K562 (cell line): ENCODE results near the gene LRRC4B. TPM values are rescaled to one million over a fixed set of nuclear protein-coding genes. Genes with fewer than 3 reads are reported as not detected.

Source experiments
- ATAC-seq: fragments of 200-7000 bp; cut with Tn5 transposase; 3 replicates; pipeline ENCODE4 v1.9.1; 2020; ENCODE audit warnings: moderate library complexity
- BruUV-seq: library from RNA; stranded (reverse); fragments of 400-500 nt; replicated peaks from 2 replicates; lab custom pipeline; 2021; lab: Mats Ljungman, UMichigan
- CTCF ChIA-PET: fragments of 300-600 bp; formaldehyde crosslinking; extraction: SDS; loops from one replicate; lab custom pipeline; 2021; ENCODE audit warnings: low intra/inter-chr PET ratio; lab: Yijun Ruan, JAX
- POLR2A ChIA-PET: fragments of 300-600, 350-650 bp; sonication (Branson Sonifier 250); formaldehyde crosslinking; extraction: SDS; loops from one replicate; lab custom pipeline; 2021; ENCODE audit warnings: antibody characterized with exemption, inconsistent platforms; lab: Yijun Ruan, JAX
- DNase-seq, 4 experiments: peaks; one replicate each; pipeline versions ENCODE4 v3.0.0 to v3.0.0-alpha.2; 2011 to 2018; ENCODE audit warnings: low spot score in 3 of 4, mixed read lengths in 3 of 4; ENCODE audit errors: extremely low read depth in 1 of 4
- FAIRE-seq: peaks from 2 replicates; lab custom pipeline; 2011; peaks lifted over from hg19 to GRCh38; lab: Jason Lieb, UNC
- H2AFZ ChIP-seq: 2 replicates; pipeline ENCODE4 v1.6.0; 2011; ENCODE audit warnings: low read depth, low read length, control low read depth, inconsistent platforms
- H3K27ac ChIP-seq: fragments of 200-600 bp; 3 replicates; pipeline ENCODE4 v1.8.0; 2011; ENCODE audit warnings: low read depth, mild to moderate bottlenecking, control low read depth, inconsistent platforms, low read length, moderate library complexity, mixed read lengths; ENCODE audit errors: extremely low read depth
- H3K27me3 ChIP-seq, 2 experiments: fragments of 300-600 bp in 1 of 2; 2 replicates in 1 of 2; 3 replicates in 1 of 2; pipeline versions ENCODE4 v1.6.0 to v1.8.0; 2011; ENCODE audit warnings: inconsistent platforms in 2 of 2, low read length in 2 of 2, mild to moderate bottlenecking in 1 of 2, mixed read lengths in 1 of 2, moderate library complexity in 1 of 2; ENCODE audit not compliant: control insufficient read depth in 2 of 2, insufficient read depth in 2 of 2
- H3K36me3 ChIP-seq: fragments of 300-600 bp; 3 replicates; pipeline ENCODE4 v1.8.0; 2011; ENCODE audit warnings: mild to moderate bottlenecking, low read length, inconsistent platforms; ENCODE audit not compliant: control insufficient read depth, insufficient read depth
- H3K4me1 ChIP-seq, 2 experiments: fragments of 200-600 bp in 1 of 2; replicated peaks in 1 of 2; 2 replicates in 1 of 2; 3 replicates in 1 of 2; pipeline versions ENCODE4 v1.5.1 to v1.8.0; 2011; ENCODE audit warnings: inconsistent platforms in 2 of 2, low read length in 2 of 2, mild to moderate bottlenecking in 1 of 2, mixed read lengths in 1 of 2, moderate library complexity in 1 of 2; ENCODE audit not compliant: control insufficient read depth in 2 of 2, insufficient read depth in 2 of 2
- H3K4me2 ChIP-seq: 2 replicates; pipeline ENCODE4 v1.6.1; 2011; ENCODE audit warnings: low read length, control low read depth, inconsistent platforms, mixed read lengths; ENCODE audit not compliant: insufficient read depth
- H3K4me3 ChIP-seq: fragments of 200-600 bp; sonication (generic), shearing (Covaris generic); 2 replicates; pipeline ENCODE4 v1.5.1; 2016; ENCODE audit warnings: control low read depth, inconsistent platforms
- H3K79me2 ChIP-seq: fragments of 200-600 bp; 3 replicates; pipeline ENCODE4 v1.8.0; 2011; ENCODE audit warnings: low read length, inconsistent platforms; ENCODE audit not compliant: control insufficient read depth, insufficient read depth
- H3K9ac ChIP-seq, 2 experiments: 2 replicates each; pipeline versions ENCODE4 v1.6.0 to v1.6.1; 2011; ENCODE audit warnings: low read depth in 2 of 2, low read length in 2 of 2, control low read depth in 1 of 2, inconsistent platforms in 1 of 2, mild to moderate bottlenecking in 1 of 2, mixed read lengths in 1 of 2; ENCODE audit not compliant: insufficient read depth in 1 of 2
- H3K9me1 ChIP-seq: one replicate; pipeline ENCODE4 v1.6.0; 2011; ENCODE audit warnings: inconsistent platforms, mild to moderate bottlenecking, low read length, moderate library complexity; ENCODE audit not compliant: control insufficient read depth, insufficient read depth
- H3K9me3 ChIP-seq: replicated peaks from 2 replicates; pipeline ENCODE4 v1.5.1; 2011; ENCODE audit warnings: low read depth, low read length, inconsistent platforms; ENCODE audit not compliant: control insufficient read depth, insufficient read depth
- H4K20me1 ChIP-seq: replicated peaks from 2 replicates; pipeline ENCODE4 v1.6.1; 2011; ENCODE audit warnings: low read length, inconsistent platforms, mixed read lengths; ENCODE audit not compliant: control insufficient read depth, insufficient read depth
- CHCHD3 ChIP-seq: fragments of 250-450 bp; sonication (Bioruptor Pico); IDR thresholded peaks from 2 replicates; pipeline ENCODE4 v2.1.2; 2022; ENCODE audit warnings: mild to moderate bottlenecking
- CREM ChIP-seq: IDR thresholded peaks from 2 replicates; pipeline ENCODE4 v1.6.1; 2014; ENCODE audit warnings: antibody characterized with exemption, low read depth
- HDGF ChIP-seq: fragments of 450-650 bp; IDR thresholded peaks from 2 replicates; pipeline ENCODE4 v1.6.1; 2016
- JUNB ChIP-seq: fragments of 450-650 bp; formaldehyde crosslinking; conservative IDR thresholded peaks from 2 replicates; pipeline ENCODE4 v1.4.0; 2020; ENCODE audit warnings: mild to moderate bottlenecking
- NFE2 ChIP-seq: IDR thresholded peaks from 2 replicates; pipeline ENCODE4 v1.6.1; 2014; ENCODE audit warnings: antibody characterized with exemption, low read depth
- NRF1 ChIP-seq, 2 experiments: fragments of 450-650 bp; IDR thresholded peaks in 1 of 2; conservative IDR thresholded peaks in 1 of 2; 2 replicates each; pipeline ENCODE4 v1.6.1; 2014; ENCODE audit warnings: mild to moderate bottlenecking in 2 of 2
- SRSF7 ChIP-seq: fragments of 200-400 bp; formaldehyde crosslinking; optimal IDR thresholded peaks from 2 replicates; pipeline ENCODE3; 2017; ENCODE audit warnings: mild to moderate bottlenecking, low read depth, low read length
- ZNF76 ChIP-seq: fragments of 250-450 bp; sonication (Bioruptor Pico); IDR thresholded peaks from 2 replicates; pipeline ENCODE4 v1.4.0; 2020; ENCODE audit warnings: mild to moderate bottlenecking, moderate library complexity, borderline replicate concordance
- WGBS: fragments of 100-300 bp; shearing (Covaris generic); methylation state at CpG from one replicate; pipeline ENCODE4 v1.1.6; 2016; ENCODE audit warnings: low coverage, mixed read lengths; ENCODE audit not compliant: insufficient coverage; ENCODE audit errors: missing lambda C conversion rate; 5-methylcytosine and 5-hydroxymethylcytosine counted together
- in situ Hi-C: fragments of 300-500 bp; cut with MboI; formaldehyde crosslinking; loops from 4 replicates; pipeline ENCODE4 v1.15.0; 2018; ENCODE audit warnings: inconsistent platforms, mixed read lengths
- intact Hi-C: fragments of 100-400 bp; cut with micrococcal nuclease; formaldehyde crosslinking; loops from 2 replicates; pipeline ENCODE4 v1.14.2; 2022
- polyA plus RNA-seq, 8 experiments: library from polyadenylated mRNA; depleted of rRNA in 4 of 8; stranded (reverse) in 5 of 8; unstranded in 3 of 8; fragments of >200 nt; fragmentation: Nextera tagmentation in 2 of 8; fragmentation: Illumina TruSeq in 1 of 8; extraction: Ambion mirVana in 2 of 8; extraction: Trizol in 1 of 8; gene quantifications; 2 replicates each; pipeline versions ENCODE4 v1.2.1 to v1.2.3, GENCODE V29; 2011 to 2014; ENCODE audit warnings: inconsistent platforms in 1 of 8, missing spikeins in 1 of 8
- total RNA-seq, 7 experiments: library from RNA; depleted of rRNA in 6 of 7; stranded (reverse); fragments of >200 nt in 6 of 7; fragmentation: Illumina TruSeq in 2 of 7; extraction: Trizol in 2 of 7; gene quantifications; 2 replicates each; pipeline versions ENCODE4 v1.2.1 to v1.2.3, GENCODE V29; 2011 to 2021; ENCODE audit warnings: low replicate concordance in 1 of 7
- TF ChIP-seq, protein P1 (sequence below): fragments of 450-650 bp; IDR thresholded peaks from 2 replicates; pipeline ENCODE4 v1.6.1; 2017; ENCODE audit warnings: antibody characterized with exemption, mild to moderate bottlenecking
- TF ChIP-seq, protein P2 (sequence below): sonication (generic); formaldehyde crosslinking; IDR thresholded peaks from 2 replicates; pipeline ENCODE4 v1.8.1; 2022; ENCODE audit warnings: missing genetic modification reagents
- TF ChIP-seq, protein P3 (sequence below): fragments of 200-800 bp; sonication (Bioruptor generic); IDR thresholded peaks from 2 replicates; pipeline ENCODE4 v1.6.1; 2017; ENCODE audit warnings: missing genetic modification characterization, missing compliant biosample characterization

The LRRC4B gene
- total and polyA plus RNA-seq, 9 of the 15 experiments (the other 6 are each of a cell fraction or from before 2014, with no cell fraction given): 0.18 to 9.6 (median 2.9) TPM; not detected in 2

DNA sequence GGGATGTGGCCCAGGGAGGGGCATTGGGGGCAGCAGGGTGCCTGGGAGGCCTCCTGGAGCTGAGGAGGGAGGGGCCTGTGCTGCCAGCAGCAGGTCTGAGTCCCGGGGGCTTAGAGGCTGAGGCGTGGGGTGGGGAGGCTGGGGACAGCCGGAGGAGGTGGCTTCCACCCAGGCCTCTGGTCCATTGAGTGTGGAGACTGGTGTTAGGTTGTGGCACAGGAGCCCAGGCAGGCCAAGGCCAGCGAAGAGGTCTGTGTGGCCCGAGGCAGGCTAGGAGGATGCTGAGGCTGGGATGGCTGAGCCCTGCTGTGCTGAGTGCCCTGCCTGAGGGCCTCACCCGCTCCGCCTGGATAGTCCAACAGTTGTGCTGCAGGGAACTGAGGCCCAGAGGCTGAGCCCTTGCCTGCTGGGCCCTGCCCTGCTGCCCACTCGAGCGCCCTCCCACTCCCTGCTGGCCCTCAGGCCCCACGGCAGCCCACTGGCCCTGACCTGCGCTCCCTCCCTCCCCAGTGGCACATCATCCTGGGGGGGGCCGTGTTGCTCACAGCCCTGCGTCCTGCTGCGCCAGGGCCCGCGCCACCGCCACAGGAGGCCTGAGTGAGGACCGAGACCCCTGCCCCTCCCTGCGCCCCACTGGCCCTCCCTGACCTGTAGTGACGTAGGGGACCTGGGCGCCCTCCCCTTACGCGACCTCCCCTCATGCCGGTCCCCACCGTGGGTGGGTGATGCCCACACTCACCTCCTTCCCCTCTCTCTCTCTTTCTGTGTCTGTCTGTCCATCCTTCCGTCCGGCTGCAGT, 86.7 kb downstream of the LRRC4B start:
- FAIRE-seq (no peak), DNase-seq (no peak)
- Histone ChIP-seq H2AFZ (no peak overlapping the region), H3K27ac (no peak overlapping the region), H3K9ac (0 out of 4 replicates have a peak overlapping the region, but pooled peaks of 1 of the 2 experiments have one; percentile 5), H3K4me3 (no peak overlapping the region), H3K9me1 (no peaks in the 10 kb centered on the region), H3K36me3 (peaks cover 53% of the 10 kb centered on the region; the same call in 2 of the 3 replicates), H3K4me2 (no peak overlapping the region), H3K27me3 (no peaks in the 10 kb centered on the region; a peak in 1 of 5 replicates), H3K9me3 (peaks cover 6% of the 10 kb centered on the region), H4K20me1 (peaks cover 7% of the 10 kb centered on the region; the same call in 1 of the 2 replicates), H3K4me1 (peaks cover 5 to 42% of the 10 kb centered on the region in 2 experiments; a peak in 4 of 5 replicates)
- POLR2A ChIA-PET: no interaction called here
- intact Hi-C loops (no loop called here), in situ Hi-C loops (no loop called here)
- WGBS: 64% methylated on average over 18 of the region's 27 CpGs
- CTCF ChIA-PET: no interaction called here
- no TSS peak for BruUV-seq
- TF ChIP-seq ZNF76 (CRISPR knock-in tag) (no peak), CHCHD3 (CRISPR knock-in tag) (no peak), NFE2 (no peak), NRF1 (conservative IDR thresholded peaks at IDR 0.05 in 1 of 2, IDR thresholded peaks at IDR 0.05 in 1 of 2) (no peak), HDGF (no peak), CREM (no peak), JUNB (CRISPR knock-in tag) (no peak), SRSF7 (no peak)
- TF ChIP-seq, protein P1, sequence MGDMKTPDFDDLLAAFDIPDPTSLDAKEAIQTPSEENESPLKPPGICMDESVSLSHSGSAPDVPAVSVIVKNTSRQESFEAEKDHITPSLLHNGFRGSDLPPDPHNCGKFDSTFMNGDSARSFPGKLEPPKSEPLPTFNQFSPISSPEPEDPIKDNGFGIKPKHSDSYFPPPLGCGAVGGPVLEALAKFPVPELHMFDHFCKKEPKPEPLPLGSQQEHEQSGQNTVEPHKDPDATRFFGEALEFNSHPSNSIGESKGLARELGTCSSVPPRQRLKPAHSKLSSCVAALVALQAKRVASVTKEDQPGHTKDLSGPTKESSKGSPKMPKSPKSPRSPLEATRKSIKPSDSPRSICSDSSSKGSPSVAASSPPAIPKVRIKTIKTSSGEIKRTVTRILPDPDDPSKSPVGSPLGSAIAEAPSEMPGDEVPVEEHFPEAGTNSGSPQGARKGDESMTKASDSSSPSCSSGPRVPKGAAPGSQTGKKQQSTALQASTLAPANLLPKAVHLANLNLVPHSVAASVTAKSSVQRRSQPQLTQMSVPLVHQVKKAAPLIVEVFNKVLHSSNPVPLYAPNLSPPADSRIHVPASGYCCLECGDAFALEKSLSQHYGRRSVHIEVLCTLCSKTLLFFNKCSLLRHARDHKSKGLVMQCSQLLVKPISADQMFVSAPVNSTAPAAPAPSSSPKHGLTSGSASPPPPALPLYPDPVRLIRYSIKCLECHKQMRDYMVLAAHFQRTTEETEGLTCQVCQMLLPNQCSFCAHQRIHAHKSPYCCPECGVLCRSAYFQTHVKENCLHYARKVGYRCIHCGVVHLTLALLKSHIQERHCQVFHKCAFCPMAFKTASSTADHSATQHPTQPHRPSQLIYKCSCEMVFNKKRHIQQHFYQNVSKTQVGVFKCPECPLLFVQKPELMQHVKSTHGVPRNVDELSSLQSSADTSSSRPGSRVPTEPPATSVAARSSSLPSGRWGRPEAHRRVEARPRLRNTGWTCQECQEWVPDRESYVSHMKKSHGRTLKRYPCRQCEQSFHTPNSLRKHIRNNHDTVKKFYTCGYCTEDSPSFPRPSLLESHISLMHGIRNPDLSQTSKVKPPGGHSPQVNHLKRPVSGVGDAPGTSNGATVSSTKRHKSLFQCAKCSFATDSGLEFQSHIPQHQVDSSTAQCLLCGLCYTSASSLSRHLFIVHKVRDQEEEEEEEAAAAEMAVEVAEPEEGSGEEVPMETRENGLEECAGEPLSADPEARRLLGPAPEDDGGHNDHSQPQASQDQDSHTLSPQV: no peak
- TF ChIP-seq, protein P2, sequence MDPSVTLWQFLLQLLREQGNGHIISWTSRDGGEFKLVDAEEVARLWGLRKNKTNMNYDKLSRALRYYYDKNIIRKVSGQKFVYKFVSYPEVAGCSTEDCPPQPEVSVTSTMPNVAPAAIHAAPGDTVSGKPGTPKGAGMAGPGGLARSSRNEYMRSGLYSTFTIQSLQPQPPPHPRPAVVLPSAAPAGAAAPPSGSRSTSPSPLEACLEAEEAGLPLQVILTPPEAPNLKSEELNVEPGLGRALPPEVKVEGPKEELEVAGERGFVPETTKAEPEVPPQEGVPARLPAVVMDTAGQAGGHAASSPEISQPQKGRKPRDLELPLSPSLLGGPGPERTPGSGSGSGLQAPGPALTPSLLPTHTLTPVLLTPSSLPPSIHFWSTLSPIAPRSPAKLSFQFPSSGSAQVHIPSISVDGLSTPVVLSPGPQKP: no peak
- TF ChIP-seq, protein P3, sequence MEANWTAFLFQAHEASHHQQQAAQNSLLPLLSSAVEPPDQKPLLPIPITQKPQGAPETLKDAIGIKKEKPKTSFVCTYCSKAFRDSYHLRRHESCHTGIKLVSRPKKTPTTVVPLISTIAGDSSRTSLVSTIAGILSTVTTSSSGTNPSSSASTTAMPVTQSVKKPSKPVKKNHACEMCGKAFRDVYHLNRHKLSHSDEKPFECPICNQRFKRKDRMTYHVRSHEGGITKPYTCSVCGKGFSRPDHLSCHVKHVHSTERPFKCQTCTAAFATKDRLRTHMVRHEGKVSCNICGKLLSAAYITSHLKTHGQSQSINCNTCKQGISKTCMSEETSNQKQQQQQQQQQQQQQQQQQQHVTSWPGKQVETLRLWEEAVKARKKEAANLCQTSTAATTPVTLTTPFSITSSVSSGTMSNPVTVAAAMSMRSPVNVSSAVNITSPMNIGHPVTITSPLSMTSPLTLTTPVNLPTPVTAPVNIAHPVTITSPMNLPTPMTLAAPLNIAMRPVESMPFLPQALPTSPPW: no peak
- TF ChIP-seq, all 486 proteins: peak for 0
- H3K79me2 ChIP-seq: peaks cover 25% of the 10 kb centered on the region
- no peak for ATAC-seq
